Suprapubic skin (tissue), 4 donors: ENCODE data around the gene EXD2. TPM values are rescaled to one million over a fixed set of nuclear protein-coding genes. Genes with fewer than 3 reads are reported as not detected.

ENCODE experiments used
- DNase-seq, 2 donors: peaks; one replicate each; pipeline ENCODE4 v3.0.0-alpha.2; 2019; ENCODE audit warnings: low spot score in 2 of 2
- H3K27ac ChIP-seq: fragments of 200-600 bp; sonication (generic); one replicate; pipeline ENCODE4 v1.5.1; 2019
- H3K27me3 ChIP-seq: fragments of 200-600 bp; sonication (generic); one replicate; pipeline ENCODE4 v1.5.1; 2019
- H3K36me3 ChIP-seq: fragments of 200-600 bp; sonication (generic); one replicate; pipeline ENCODE4 v1.5.1; 2019
- H3K4me1 ChIP-seq: fragments of 200-600 bp; sonication (generic); one replicate; pipeline ENCODE4 v1.5.1; 2019
- H3K4me3 ChIP-seq: fragments of 200-600 bp; sonication (generic); one replicate; pipeline ENCODE4 v1.5.1; 2019; ENCODE audit warnings: mild to moderate bottlenecking
- H3K9me3 ChIP-seq: fragments of 200-600 bp; sonication (generic); one replicate; pipeline ENCODE4 v1.5.1; 2019
- EP300 ChIP-seq: sonication (generic); formaldehyde crosslinking; IDR thresholded peaks from one replicate; pipeline ENCODE4 v1.6.1; 2017; ENCODE audit warnings: antibody characterized with exemption
- POLR2A ChIP-seq, 2 donors: fragments of 450-650 bp; IDR thresholded peaks; one replicate each; pipeline ENCODE4 v1.6.1; 2017; ENCODE audit warnings: antibody characterized with exemption in 2 of 2, mild to moderate bottlenecking in 2 of 2, moderate library complexity in 2 of 2
- POLR2AphosphoS5 ChIP-seq, 3 donors: sonication (generic); formaldehyde crosslinking; IDR thresholded peaks; one replicate each; pipeline ENCODE4 v1.6.1; 2017; ENCODE audit warnings: antibody characterized with exemption in 3 of 3
- WGBS: methylation state at CpG from one replicate; pipeline ENCODE4 v1.1.5; 2018; 5-methylcytosine and 5-hydroxymethylcytosine counted together
- total RNA-seq, 4 donors: library from RNA; depleted of rRNA; stranded (reverse); fragments of >200 nt; gene quantifications; one replicate each; pipeline ENCODE4 v1.1.0, GENCODE V29; 2016
- TF ChIP-seq, protein P1 (sequence below), 2 donors: fragments of 200-600 bp in 1 of 2; fragments of 450-650 bp in 1 of 2; sonication (generic) in 1 of 2; IDR thresholded peaks; one replicate each; pipeline ENCODE4 v1.5.1; 2016 to 2019; ENCODE audit warnings: antibody characterized with exemption in 2 of 2, mild to moderate bottlenecking in 1 of 2, moderate library complexity in 1 of 2

The EXD2 gene
- total RNA-seq, 4 donors from 2014 or later, result 17.6 to 26.8 (median 19.6) TPM

GRCh38 chr14:69234106-69234505 is 42.8 kb downstream of the EXD2 start:
- DNase-seq, result no peak
- Histone ChIP-seq H3K27ac (no peak overlapping the region), H3K4me1 (no peaks in the 10 kb centered on the region), H3K9me3 (no peaks in the 10 kb centered on the region), H3K27me3 (no peaks in the 10 kb centered on the region), H3K4me3 (no peak overlapping the region), H3K36me3 (peaks cover 60% of the 10 kb centered on the region)
- TF ChIP-seq POLR2AphosphoS5 (IDR thresholded peaks at IDR 0.05), result no peak
- no peak for TF ChIP-seq EP300
- TF ChIP-seq POLR2A (IDR thresholded peaks at IDR 0.05), result no peak
- TF ChIP-seq, protein P1, sequence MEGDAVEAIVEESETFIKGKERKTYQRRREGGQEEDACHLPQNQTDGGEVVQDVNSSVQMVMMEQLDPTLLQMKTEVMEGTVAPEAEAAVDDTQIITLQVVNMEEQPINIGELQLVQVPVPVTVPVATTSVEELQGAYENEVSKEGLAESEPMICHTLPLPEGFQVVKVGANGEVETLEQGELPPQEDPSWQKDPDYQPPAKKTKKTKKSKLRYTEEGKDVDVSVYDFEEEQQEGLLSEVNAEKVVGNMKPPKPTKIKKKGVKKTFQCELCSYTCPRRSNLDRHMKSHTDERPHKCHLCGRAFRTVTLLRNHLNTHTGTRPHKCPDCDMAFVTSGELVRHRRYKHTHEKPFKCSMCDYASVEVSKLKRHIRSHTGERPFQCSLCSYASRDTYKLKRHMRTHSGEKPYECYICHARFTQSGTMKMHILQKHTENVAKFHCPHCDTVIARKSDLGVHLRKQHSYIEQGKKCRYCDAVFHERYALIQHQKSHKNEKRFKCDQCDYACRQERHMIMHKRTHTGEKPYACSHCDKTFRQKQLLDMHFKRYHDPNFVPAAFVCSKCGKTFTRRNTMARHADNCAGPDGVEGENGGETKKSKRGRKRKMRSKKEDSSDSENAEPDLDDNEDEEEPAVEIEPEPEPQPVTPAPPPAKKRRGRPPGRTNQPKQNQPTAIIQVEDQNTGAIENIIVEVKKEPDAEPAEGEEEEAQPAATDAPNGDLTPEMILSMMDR (IDR thresholded peaks at IDR 0.05), result no peak

DNA sequence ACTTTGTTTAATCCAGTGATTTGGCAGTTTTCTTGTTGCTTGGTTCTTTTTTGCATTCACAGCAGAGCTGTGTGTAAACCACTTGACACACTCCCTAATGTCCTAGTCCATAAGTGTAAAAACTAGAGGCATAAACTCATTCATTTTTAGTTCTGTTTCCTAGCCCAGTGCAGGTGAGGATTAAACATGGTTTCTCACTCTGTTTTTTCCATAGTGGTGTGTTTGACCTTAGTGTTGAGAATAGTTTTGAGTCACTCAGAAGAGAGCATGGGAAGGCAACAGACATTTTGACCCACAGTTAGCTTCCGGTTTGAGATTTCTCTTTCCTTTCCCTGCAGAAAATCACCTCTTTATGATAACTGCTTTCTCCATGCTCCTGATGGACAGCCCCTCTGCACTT is 44.4 kb downstream of the EXD2 start:
- no peak for TF ChIP-seq POLR2A (IDR thresholded peaks at IDR 0.05)
- TF ChIP-seq EP300, result no peak
- no peak for TF ChIP-seq POLR2AphosphoS5 (IDR thresholded peaks at IDR 0.05)
- TF ChIP-seq, protein P1 (IDR thresholded peaks at IDR 0.05), result no peak

DNA sequence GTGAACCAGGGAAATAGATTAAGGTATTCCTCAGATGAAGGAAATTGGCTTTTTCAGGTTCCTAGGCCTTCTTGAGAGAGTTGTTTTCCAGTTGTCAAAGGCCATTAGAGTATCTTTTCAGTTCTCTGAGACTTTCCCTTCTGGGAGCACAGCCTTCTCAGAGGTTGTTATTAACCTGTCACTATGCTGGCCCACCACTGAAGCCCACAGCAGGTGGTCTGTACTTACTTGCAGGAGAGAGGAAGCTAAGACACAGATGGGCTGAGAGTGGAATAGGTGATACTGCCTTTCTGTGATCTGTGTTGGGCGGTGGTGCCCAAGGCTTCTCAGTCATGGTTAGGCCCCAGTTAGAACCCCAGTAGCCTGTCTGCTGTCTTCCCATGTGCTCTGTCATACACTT is 45.8 kb downstream of the EXD2 start:
- H3K9me3 ChIP-seq, result no peaks in the 10 kb centered on the region
- WGBS, result no CpG with 5 or more reads among the region's 1 CpG
- TF ChIP-seq POLR2A (IDR thresholded peaks at IDR 0.05) (no peak), POLR2AphosphoS5 (IDR thresholded peaks at IDR 0.05) (no peak), EP300 (no peak)
- TF ChIP-seq, protein P1 (IDR thresholded peaks at IDR 0.05), result no peak
- no peak overlapping the region for H3K4me3 ChIP-seq
- H3K27me3 ChIP-seq, result no peaks in the 10 kb centered on the region
- no peaks in the 10 kb centered on the region for H3K4me1 ChIP-seq
- no peak for DNase-seq
- peaks cover 70% of the 10 kb centered on the region for H3K36me3 ChIP-seq
- H3K27ac ChIP-seq, result no peak overlapping the region

More for the DNA sequence above, 44.4 kb downstream of the EXD2 start:
- H3K27me3 ChIP-seq, result no peaks in the 10 kb centered on the region
- 100% methylated on average over 1 of the region's 1 CpG for WGBS
- H3K4me1 ChIP-seq, result no peaks in the 10 kb centered on the region
- no peaks in the 10 kb centered on the region for H3K9me3 ChIP-seq
- peaks cover 68% of the 10 kb centered on the region for H3K36me3 ChIP-seq
- H3K27ac ChIP-seq, result no peak overlapping the region
- H3K4me3 ChIP-seq, result no peak overlapping the region
- DNase-seq, result no peak

DNA sequence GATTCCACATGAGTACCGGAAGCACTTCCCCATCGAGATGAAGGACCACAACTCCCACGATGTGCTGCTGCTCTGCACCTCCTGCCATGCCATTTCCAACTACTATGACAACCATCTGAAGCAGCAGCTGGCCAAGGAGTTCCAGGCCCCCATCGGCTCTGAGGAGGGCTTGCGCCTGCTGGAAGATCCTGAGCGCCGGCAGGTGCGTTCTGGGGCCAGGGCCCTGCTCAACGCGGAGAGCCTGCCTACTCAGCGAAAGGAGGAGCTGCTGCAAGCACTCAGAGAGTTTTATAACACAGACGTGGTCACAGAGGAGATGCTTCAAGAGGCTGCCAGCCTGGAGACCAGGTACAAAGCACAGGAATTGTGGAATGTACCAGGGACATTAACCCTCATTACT is 46.3 kb downstream of the EXD2 start:
- DNase-seq, result no peak
- peaks cover 70% of the 10 kb centered on the region for H3K36me3 ChIP-seq
- WGBS, result 90% methylated on average over 4 of the region's 12 CpGs
- no peak for TF ChIP-seq POLR2AphosphoS5 (IDR thresholded peaks at IDR 0.05)
- TF ChIP-seq, protein P1 (IDR thresholded peaks at IDR 0.05), result no peak
- no peak for TF ChIP-seq POLR2A (IDR thresholded peaks at IDR 0.05)
- TF ChIP-seq EP300, result no peak
- no peaks in the 10 kb centered on the region for H3K9me3 ChIP-seq
- H3K4me3 ChIP-seq, result no peak overlapping the region
- peaks cover 3% of the 10 kb centered on the region for H3K4me1 ChIP-seq
- no peaks in the 10 kb centered on the region for H3K27me3 ChIP-seq
- no peak overlapping the region for H3K27ac ChIP-seq

DNA sequence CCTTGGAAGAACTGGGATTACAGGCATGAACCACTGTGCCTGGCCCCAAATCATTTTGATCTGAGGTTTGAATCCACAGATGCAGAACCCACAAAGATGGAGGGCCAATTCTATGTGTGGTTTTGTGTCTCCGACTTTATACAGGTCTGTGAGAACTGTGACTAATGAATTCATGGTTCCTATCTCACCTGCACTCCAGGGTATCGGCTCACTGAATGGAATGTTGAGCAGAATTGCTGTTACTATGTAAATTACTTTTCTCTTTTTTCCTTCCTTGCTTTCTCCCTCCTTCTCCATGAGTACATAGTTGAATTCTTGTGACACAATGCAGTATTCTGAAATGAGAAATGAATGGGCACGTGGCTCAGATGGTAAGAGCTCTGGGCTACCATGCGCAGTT is 47.6 kb downstream of the EXD2 start:
- H3K4me1 ChIP-seq, result peaks cover 7% of the 10 kb centered on the region
- H3K27me3 ChIP-seq, result no peaks in the 10 kb centered on the region
- peaks cover 70% of the 10 kb centered on the region for H3K36me3 ChIP-seq
- TF ChIP-seq EP300, result no peak
- TF ChIP-seq POLR2AphosphoS5 (IDR thresholded peaks at IDR 0.05), result no peak
- TF ChIP-seq POLR2A (IDR thresholded peaks at IDR 0.05), result no peak
- TF ChIP-seq, protein P1 (IDR thresholded peaks at IDR 0.05), result no peak
- WGBS, result 93% methylated on average over 4 of the region's 4 CpGs
- no peak overlapping the region for H3K4me3 ChIP-seq
- no peak overlapping the region for H3K27ac ChIP-seq
- no peaks in the 10 kb centered on the region for H3K9me3 ChIP-seq
- no peak for DNase-seq
